Mesenchymal stem cell (in vitro differentiated cells and primary cell): ENCODE results near the gene TMEM244.

Experiments used
- DNase-seq: peaks from one replicate; pipeline ENCODE4 v3.0.0-alpha.2; 2013
- H2AFZ ChIP-seq: one replicate; pipeline ENCODE4 v1.6.1; 2013; ENCODE audit warnings: low read depth, mild to moderate bottlenecking, control low read depth, inconsistent platforms, low read length, moderate library complexity
- H2AK5ac ChIP-seq: 2 replicates; pipeline ENCODE4 v1.6.1; 2013; ENCODE audit warnings: low read length, moderate library complexity, mild to moderate bottlenecking, inconsistent platforms; ENCODE audit not compliant: severe bottlenecking
- H2BK120ac ChIP-seq: one replicate; pipeline ENCODE4 v1.6.1; 2013; ENCODE audit warnings: low read depth, mild to moderate bottlenecking, inconsistent platforms, low read length, moderate library complexity
- H2BK12ac ChIP-seq, 2 experiments: one replicate each; pipeline ENCODE4 v1.6.1; 2013; ENCODE audit warnings: inconsistent platforms in 2 of 2, low read length in 2 of 2, mild to moderate bottlenecking in 2 of 2, moderate library complexity in 2 of 2, control low read depth in 1 of 2
- H2BK15ac ChIP-seq: one replicate; pipeline ENCODE4 v1.6.1; 2013; ENCODE audit warnings: mild to moderate bottlenecking, low read depth, inconsistent platforms; ENCODE audit not compliant: poor library complexity, severe bottlenecking
- H2BK5ac ChIP-seq: 2 replicates; pipeline ENCODE4 v1.6.1; 2013; ENCODE audit warnings: low read depth, mild to moderate bottlenecking, low read length, control low read depth, inconsistent platforms; ENCODE audit not compliant: poor library complexity, severe bottlenecking
- H3K14ac ChIP-seq, 2 experiments: one replicate each; pipeline ENCODE4 v1.6.1; 2013; ENCODE audit warnings: inconsistent platforms in 2 of 2, low read length in 2 of 2, control low read depth in 1 of 2, mild to moderate bottlenecking in 1 of 2, moderate library complexity in 1 of 2
- H3K18ac ChIP-seq, 2 experiments: one replicate each; pipeline ENCODE4 v1.6.1; 2013; ENCODE audit warnings: inconsistent platforms in 2 of 2, low read length in 2 of 2, control low read depth in 1 of 2, low read depth in 1 of 2, mild to moderate bottlenecking in 1 of 2
- H3K23ac ChIP-seq, 2 experiments: one replicate each; pipeline ENCODE4 v1.6.1; 2013; ENCODE audit warnings: inconsistent platforms in 2 of 2, low read length in 2 of 2, mild to moderate bottlenecking in 2 of 2, moderate library complexity in 2 of 2, control low read depth in 1 of 2
- H3K27ac ChIP-seq: 2 replicates; pipeline ENCODE4 v1.5.1; 2013; ENCODE audit warnings: mild to moderate bottlenecking, moderate library complexity, low read length, control low read depth, inconsistent platforms; ENCODE audit not compliant: poor library complexity, severe bottlenecking
- H3K27me3 ChIP-seq, 2 experiments: 2 replicates each; pipeline versions ENCODE4 v1.6.1 to v1.7.0; 2013; ENCODE audit warnings: low read length in 2 of 2, mild to moderate bottlenecking in 2 of 2, moderate library complexity in 2 of 2, control low read depth in 1 of 2, inconsistent platforms in 1 of 2; ENCODE audit not compliant: control insufficient read depth in 1 of 2, insufficient read depth in 1 of 2
- H3K36me3 ChIP-seq, 2 experiments: 2 replicates each; pipeline versions ENCODE4 v1.6.1 to v1.7.0; 2013; ENCODE audit warnings: low read length in 2 of 2, control low read depth in 1 of 2, inconsistent platforms in 1 of 2, low read depth in 1 of 2, mild to moderate bottlenecking in 1 of 2; ENCODE audit not compliant: insufficient read depth in 2 of 2, control insufficient read depth in 1 of 2
- H3K4ac ChIP-seq, 2 experiments: one replicate each; pipeline ENCODE4 v1.6.1; 2013; ENCODE audit warnings: inconsistent platforms in 2 of 2, low read length in 2 of 2, mild to moderate bottlenecking in 2 of 2, moderate library complexity in 2 of 2, control low read depth in 1 of 2, low read depth in 1 of 2
- H3K4me1 ChIP-seq: 2 replicates; pipeline ENCODE4 v1.6.1; 2013; ENCODE audit warnings: low read depth, low read length, control low read depth; ENCODE audit not compliant: control insufficient read depth, insufficient read depth
- H3K4me2 ChIP-seq: 2 replicates; pipeline ENCODE4 v1.6.1; 2013; ENCODE audit warnings: low read length, mild to moderate bottlenecking, inconsistent platforms; ENCODE audit not compliant: poor library complexity, severe bottlenecking
- H3K4me3 ChIP-seq, 2 experiments: 2 replicates each; pipeline versions ENCODE4 v1.5.1 to v1.7.0; 2013; ENCODE audit warnings: low read length in 2 of 2, mild to moderate bottlenecking in 2 of 2, control low read depth in 1 of 2, low read depth in 1 of 2; ENCODE audit not compliant: insufficient read depth in 1 of 2
- H3K79me1 ChIP-seq: replicated peaks from 2 replicates; pipeline ENCODE4 v1.6.1; 2013; ENCODE audit warnings: mild to moderate bottlenecking, control low read depth, low read length, inconsistent platforms; ENCODE audit not compliant: poor library complexity, severe bottlenecking
- H3K9ac ChIP-seq: 2 replicates; pipeline ENCODE4 v1.7.0; 2013; ENCODE audit warnings: mild to moderate bottlenecking, low read length, moderate library complexity
- H3K9me3 ChIP-seq: 2 replicates; pipeline ENCODE4 v1.7.0; 2013; ENCODE audit warnings: mild to moderate bottlenecking, low read length; ENCODE audit not compliant: control insufficient read depth
- H4K8ac ChIP-seq: one replicate; pipeline ENCODE4 v1.6.1; 2013; ENCODE audit warnings: inconsistent platforms, mild to moderate bottlenecking, low read length, moderate library complexity
- H4K91ac ChIP-seq: one replicate; pipeline ENCODE4 v1.6.1; 2013; ENCODE audit warnings: mild to moderate bottlenecking, low read length, inconsistent platforms
- WGBS: methylation state at CpG from one replicate; pipeline ENCODE4 v1.1.7; 2013; ENCODE audit warnings: mixed read lengths; 5-methylcytosine and 5-hydroxymethylcytosine counted together

Gene TMEM244

GRCh38 chr6:129889580-129889979 is 28.5 kb upstream of the TMEM244 start:
- no peak overlapping the region for H3K4ac ChIP-seq
- H2BK12ac ChIP-seq: no peak overlapping the region
- H3K18ac ChIP-seq: no peak overlapping the region
- no peaks in the 10 kb centered on the region for H3K79me1 ChIP-seq
- H2BK15ac ChIP-seq: no peak overlapping the region
- WGBS: 100% methylated on average over 1 of the region's 1 CpG
- no peak overlapping the region for H3K27ac ChIP-seq
- no peak overlapping the region for H4K8ac ChIP-seq
- no peak overlapping the region for H2AFZ ChIP-seq
- no peak overlapping the region for H3K4me3 ChIP-seq
- no peaks in the 10 kb centered on the region for H3K36me3 ChIP-seq
- H2BK5ac ChIP-seq: no peak overlapping the region
- H3K4me2 ChIP-seq: no peak overlapping the region
- no peak overlapping the region for H3K23ac ChIP-seq
- H2BK120ac ChIP-seq: no peak overlapping the region
- H3K14ac ChIP-seq: no peak overlapping the region
- H3K9ac ChIP-seq: no peak overlapping the region
- H3K9me3 ChIP-seq: no peaks in the 10 kb centered on the region
- no peaks in the 10 kb centered on the region for H3K4me1 ChIP-seq
- no peaks in the 10 kb centered on the region for H3K27me3 ChIP-seq
- H4K91ac ChIP-seq: no peak overlapping the region
- DNase-seq: peak; percentile 43
- H2AK5ac ChIP-seq: no peak overlapping the region

DNA sequence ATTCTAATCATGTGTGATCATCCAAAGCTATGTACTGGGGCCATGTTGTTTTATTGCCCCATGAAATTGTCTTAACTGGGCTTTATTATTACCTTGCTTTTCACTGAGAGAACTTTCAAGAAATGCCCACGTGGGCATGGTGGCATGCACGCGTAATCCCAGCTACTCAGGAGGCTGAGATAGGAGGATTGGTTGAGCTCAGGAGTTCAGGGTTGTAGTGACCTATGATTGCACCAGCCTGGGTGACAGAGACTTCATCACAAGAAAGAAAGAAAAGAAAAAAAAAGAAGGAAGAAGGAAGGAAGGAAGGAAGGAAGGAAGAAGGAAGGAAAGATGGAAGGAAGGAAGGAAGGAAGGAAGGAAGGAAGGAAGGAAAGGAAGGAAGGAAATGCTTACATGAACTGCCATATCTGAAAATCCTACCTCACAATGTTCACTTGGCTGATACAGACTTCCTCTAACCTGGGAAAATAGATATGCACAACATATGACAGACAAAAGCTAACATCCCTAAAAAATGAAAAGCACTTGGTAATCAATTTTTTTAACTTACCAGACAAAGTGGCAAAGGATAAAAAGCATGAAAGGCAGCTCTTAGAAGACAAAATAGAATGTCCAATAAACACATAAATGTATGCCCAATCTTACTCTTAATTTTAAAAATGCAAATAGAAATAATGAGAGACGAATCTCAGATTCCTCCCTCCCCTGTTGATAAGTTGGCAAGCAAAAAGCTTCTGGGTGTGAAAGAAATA is 25.5 kb upstream of the TMEM244 start:
- H3K36me3 ChIP-seq: no peaks in the 10 kb centered on the region
- no peak for DNase-seq
- no peak overlapping the region for H3K18ac ChIP-seq
- no peak overlapping the region for H3K23ac ChIP-seq
- no peak overlapping the region for H2AFZ ChIP-seq
- no peak overlapping the region for H4K8ac ChIP-seq
- no peaks in the 10 kb centered on the region for H3K79me1 ChIP-seq
- H3K9me3 ChIP-seq: no peaks in the 10 kb centered on the region
- no peak overlapping the region for H3K14ac ChIP-seq
- WGBS: 97% methylated on average over 3 of the region's 4 CpGs
- no peak overlapping the region for H2BK5ac ChIP-seq
- no peak overlapping the region for H3K27ac ChIP-seq
- no peak overlapping the region for H3K4me2 ChIP-seq
- no peaks in the 10 kb centered on the region for H3K27me3 ChIP-seq
- no peak overlapping the region for H3K9ac ChIP-seq
- H3K4me3 ChIP-seq: no peak overlapping the region
- no peaks in the 10 kb centered on the region for H3K4me1 ChIP-seq
- H4K91ac ChIP-seq: no peak overlapping the region
- H3K4ac ChIP-seq: no peak overlapping the region
- no peak overlapping the region for H2BK12ac ChIP-seq
- H2AK5ac ChIP-seq: no peak overlapping the region
- H2BK15ac ChIP-seq: no peak overlapping the region
- no peak overlapping the region for H2BK120ac ChIP-seq

DNA sequence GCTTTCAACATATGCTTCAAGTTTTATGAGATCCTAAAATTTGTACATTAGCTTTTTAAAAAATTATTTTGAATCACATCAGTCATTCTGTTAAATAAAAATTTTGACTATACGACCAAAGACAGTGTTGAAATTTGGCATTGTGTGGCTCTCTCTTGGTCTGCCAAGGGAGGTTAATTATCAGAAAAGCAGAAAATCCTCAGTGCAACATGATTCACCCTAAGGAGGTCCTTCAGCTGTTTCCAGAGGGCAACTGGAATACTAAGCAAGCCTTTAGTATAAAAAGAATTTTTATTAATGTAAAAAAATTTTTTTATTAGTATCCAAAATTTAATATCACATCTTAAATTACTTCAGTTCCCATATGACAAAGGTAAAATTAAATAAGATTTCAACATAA is 23.1 kb upstream of the TMEM244 start:
- H2BK12ac ChIP-seq: no peak overlapping the region
- H3K18ac ChIP-seq: no peak overlapping the region
- DNase-seq: no peak
- H2BK15ac ChIP-seq: no peak overlapping the region
- no peak overlapping the region for H2AK5ac ChIP-seq
- no peak overlapping the region for H3K4ac ChIP-seq
- H4K91ac ChIP-seq: no peak overlapping the region
- no peak overlapping the region for H3K9ac ChIP-seq
- H2AFZ ChIP-seq: no peak overlapping the region
- no peaks in the 10 kb centered on the region for H3K79me1 ChIP-seq
- H3K4me2 ChIP-seq: no peak overlapping the region
- no peaks in the 10 kb centered on the region for H3K36me3 ChIP-seq
- no peaks in the 10 kb centered on the region for H3K9me3 ChIP-seq
- no peak overlapping the region for H3K23ac ChIP-seq
- WGBS: 88% methylated on average over 1 of the region's 1 CpG
- no peak overlapping the region for H3K4me3 ChIP-seq
- H3K27ac ChIP-seq: no peak overlapping the region
- H2BK5ac ChIP-seq: no peak overlapping the region
- no peaks in the 10 kb centered on the region for H3K4me1 ChIP-seq
- H3K14ac ChIP-seq: no peak overlapping the region
- no peak overlapping the region for H2BK120ac ChIP-seq
- no peaks in the 10 kb centered on the region for H3K27me3 ChIP-seq
- H4K8ac ChIP-seq: no peak overlapping the region

DNA sequence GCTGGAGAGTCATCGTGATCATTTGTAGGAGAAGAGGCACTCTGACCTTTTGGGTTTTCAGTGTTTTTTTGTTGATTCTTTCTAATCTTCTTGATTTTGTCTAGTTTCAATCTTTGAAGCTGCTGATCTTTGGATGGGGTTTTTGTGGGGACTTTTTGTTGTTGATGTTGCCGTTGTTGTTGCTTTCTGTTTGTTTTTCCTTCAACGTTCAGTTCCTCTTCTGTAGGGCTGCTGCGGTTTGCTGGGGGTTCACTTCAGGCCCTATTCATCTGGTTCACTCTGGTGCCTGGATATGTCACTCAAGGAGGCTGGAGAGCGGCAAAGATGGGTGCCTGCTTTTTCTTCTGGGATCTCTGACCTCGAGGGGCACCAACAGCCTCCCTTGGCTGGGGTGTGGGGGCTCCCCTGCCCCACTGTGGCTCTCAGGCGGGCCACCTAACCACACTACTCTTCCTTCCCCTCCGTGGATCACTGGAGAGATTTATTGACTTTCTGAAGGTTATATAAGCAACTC is 21.5 kb upstream of the TMEM244 start:
- Histone ChIP-seq H3K27ac (no peak overlapping the region), H3K4me2 (no peak overlapping the region), H2AK5ac (no peak overlapping the region), H4K91ac (no peak overlapping the region), H3K79me1 (no peaks in the 10 kb centered on the region), H3K9me3 (peaks cover 2% of the 10 kb centered on the region), H4K8ac (no peak overlapping the region), H3K14ac (no peak overlapping the region), H3K23ac (no peak overlapping the region), H2BK15ac (no peak overlapping the region), H2BK12ac (no peak overlapping the region), H2BK120ac (no peak overlapping the region), H2BK5ac (no peak overlapping the region), H3K9ac (no peak overlapping the region), H3K18ac (no peak overlapping the region), H2AFZ (no peak overlapping the region), H3K4ac (no peak overlapping the region), H3K4me3 (no peak overlapping the region), H3K4me1 (no peaks in the 10 kb centered on the region), H3K27me3 (no peaks in the 10 kb centered on the region), H3K36me3 (no peaks in the 10 kb centered on the region)
- DNase-seq: no peak
- 86% methylated on average over 7 of the region's 8 CpGs for WGBS
